ENCODE results near the gene MARCHF2. TPM values are rescaled to one million over a fixed set of nuclear protein-coding genes. Genes with fewer than 3 reads are reported as not detected.

The MARCHF2 gene
- total RNA-seq, 1 donor from 2014 or later, result 44.7 TPM

GRCh38 chr19:8488365-8488764 is 75.3 kb downstream of the MARCHF2 start:
- no peak for DNase-seq (ENCODE audit: low spot score)
- no peak for ATAC-seq
- intact Hi-C loops (cut with DNase I), result no loop called here

Small RNAs within 50 kb of the gene (microRNA-seq; reads per million reads assigned to microRNA genes)
- gene MIR4999, result 7.2 reads per million, percentile 18 among the genes with 10 or more reads in this experiment

Other genes with a start within 250 kb of the MARCHF2 start
- gene CERS4, start 203.9 kb upstream of the MARCHF2 start, total RNA-seq, result 66.9 TPM
- gene CD320, start 104.9 kb upstream of the MARCHF2 start, total RNA-seq, result 23.8 TPM
- 24.7 TPM for gene NDUFA7, start 91.9 kb upstream of the MARCHF2 start, total RNA-seq
- gene RPS28, start 91.8 kb upstream of the MARCHF2 start, total RNA-seq, result 893 TPM
- gene KANK3, start 70.0 kb upstream of the MARCHF2 start, total RNA-seq, result 28.2 TPM
- gene ANGPTL4, start 49.1 kb upstream of the MARCHF2 start, total RNA-seq, result 9.2 TPM
- gene RAB11B, start 22.9 kb upstream of the MARCHF2 start, total RNA-seq, result 91.6 TPM
- gene HNRNPM, start 31.7 kb downstream of the MARCHF2 start, total RNA-seq, result 154 TPM
- 8.8 TPM for gene PRAM1, start 89.3 kb downstream of the MARCHF2 start, total RNA-seq
- 22.2 TPM for gene ZNF414, start 100.9 kb downstream of the MARCHF2 start, total RNA-seq
- gene MYO1F, start 164.1 kb downstream of the MARCHF2 start, total RNA-seq, result 60.9 TPM
- 60.1 TPM for gene ADAMTS10, start 197.4 kb downstream of the MARCHF2 start, total RNA-seq
- gene NFILZ, start 217.3 kb downstream of the MARCHF2 start, total RNA-seq, result not detected